AG04450 (cell line): Measurements from ENCODE around the gene GNAI2. TPM values are rescaled to one million over a fixed set of nuclear protein-coding genes. Genes with fewer than 3 reads are reported as not detected.

Experiments used
- CTCF ChIA-PET: fragments of 300-600, 350-600 bp; formaldehyde crosslinking; extraction: SDS; loops from one replicate; lab custom pipeline; 2022; ENCODE audit warnings: antibody characterized with exemption, inconsistent platforms; lab: Charles Lee
- POLR2A ChIA-PET: fragments of 350-600 bp; formaldehyde crosslinking; extraction: SDS; loops from one replicate; lab custom pipeline; 2021; ENCODE audit warnings: antibody characterized with exemption, inconsistent platforms; lab: Yijun Ruan, JAX
- DNase-seq: peaks from one replicate; pipeline ENCODE4 v3.0.0-alpha.2; 2011; ENCODE audit warnings: low read depth, low spot score
- H3K27ac ChIP-seq: one replicate; pipeline ENCODE4 v1.5.1; 2012; ENCODE audit warnings: low read depth, low read length, control low read depth
- H3K27me3 ChIP-seq: one replicate; pipeline ENCODE4 v1.6.0; 2012; ENCODE audit warnings: low read length; ENCODE audit not compliant: control insufficient read depth, insufficient read depth
- H3K4me3 ChIP-seq: 2 replicates; pipeline ENCODE4 v1.5.1; 2011; ENCODE audit warnings: mild to moderate bottlenecking, low read depth, low read length, control low read depth
- H3K9me3 ChIP-seq: 2 replicates; pipeline ENCODE4 v1.5.1; 2012; ENCODE audit warnings: low read length; ENCODE audit not compliant: control insufficient read depth, insufficient read depth
- polyA plus RNA-seq: library from polyadenylated mRNA; depleted of rRNA; stranded (reverse); fragments of >200 nt; gene quantifications from 2 replicates; pipeline ENCODE4 v1.2.3, GENCODE V29; 2011
- TF ChIP-seq, protein P1 (sequence below): IDR thresholded peaks from 2 replicates; pipeline ENCODE4 v1.5.1; 2011; ENCODE audit warnings: low read depth, low read length, control low read depth, inconsistent platforms

Gene GNAI2
- polyA plus RNA-seq, 1 experiment: 603 TPM

DNA sequence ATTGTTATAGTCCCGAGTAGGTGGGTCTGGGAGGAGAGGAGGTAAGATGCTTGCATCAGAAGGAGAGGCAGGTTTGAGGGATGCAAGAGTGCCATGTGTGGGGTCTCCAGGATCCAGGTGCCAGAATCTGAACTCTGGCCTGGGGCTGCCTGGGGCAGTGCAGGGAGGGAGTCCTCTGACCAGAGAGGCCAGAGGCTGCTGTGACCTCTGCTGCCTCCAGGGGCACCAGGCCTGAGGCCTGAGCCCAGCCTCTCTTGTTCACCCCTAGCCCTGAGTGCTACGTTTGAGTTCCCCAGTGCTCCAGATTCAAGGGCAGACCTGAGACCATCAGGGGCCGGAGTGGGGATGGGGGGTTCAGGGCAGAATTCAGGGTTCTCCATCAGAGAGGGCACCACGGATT, 23.5 kb upstream of the GNAI2 start:
- Histone ChIP-seq H3K27ac (no peak overlapping the region), H3K9me3 (no peaks in the 10 kb centered on the region), H3K4me3 (no peak overlapping the region), H3K27me3 (peaks cover 16% of the 10 kb centered on the region)
- TF ChIP-seq, protein P1, sequence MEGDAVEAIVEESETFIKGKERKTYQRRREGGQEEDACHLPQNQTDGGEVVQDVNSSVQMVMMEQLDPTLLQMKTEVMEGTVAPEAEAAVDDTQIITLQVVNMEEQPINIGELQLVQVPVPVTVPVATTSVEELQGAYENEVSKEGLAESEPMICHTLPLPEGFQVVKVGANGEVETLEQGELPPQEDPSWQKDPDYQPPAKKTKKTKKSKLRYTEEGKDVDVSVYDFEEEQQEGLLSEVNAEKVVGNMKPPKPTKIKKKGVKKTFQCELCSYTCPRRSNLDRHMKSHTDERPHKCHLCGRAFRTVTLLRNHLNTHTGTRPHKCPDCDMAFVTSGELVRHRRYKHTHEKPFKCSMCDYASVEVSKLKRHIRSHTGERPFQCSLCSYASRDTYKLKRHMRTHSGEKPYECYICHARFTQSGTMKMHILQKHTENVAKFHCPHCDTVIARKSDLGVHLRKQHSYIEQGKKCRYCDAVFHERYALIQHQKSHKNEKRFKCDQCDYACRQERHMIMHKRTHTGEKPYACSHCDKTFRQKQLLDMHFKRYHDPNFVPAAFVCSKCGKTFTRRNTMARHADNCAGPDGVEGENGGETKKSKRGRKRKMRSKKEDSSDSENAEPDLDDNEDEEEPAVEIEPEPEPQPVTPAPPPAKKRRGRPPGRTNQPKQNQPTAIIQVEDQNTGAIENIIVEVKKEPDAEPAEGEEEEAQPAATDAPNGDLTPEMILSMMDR: no peak
- ChIA-PET POLR2A (no interaction called here), CTCF (interaction anchor here (0.9 to 6.8 kb wide), 5 partner anchors 13 to 48 kb away, joined by 3 to 46 read pairs (median 9); no protein-coding TSS in a partner anchor)
- DNase-seq: no peak

DNA sequence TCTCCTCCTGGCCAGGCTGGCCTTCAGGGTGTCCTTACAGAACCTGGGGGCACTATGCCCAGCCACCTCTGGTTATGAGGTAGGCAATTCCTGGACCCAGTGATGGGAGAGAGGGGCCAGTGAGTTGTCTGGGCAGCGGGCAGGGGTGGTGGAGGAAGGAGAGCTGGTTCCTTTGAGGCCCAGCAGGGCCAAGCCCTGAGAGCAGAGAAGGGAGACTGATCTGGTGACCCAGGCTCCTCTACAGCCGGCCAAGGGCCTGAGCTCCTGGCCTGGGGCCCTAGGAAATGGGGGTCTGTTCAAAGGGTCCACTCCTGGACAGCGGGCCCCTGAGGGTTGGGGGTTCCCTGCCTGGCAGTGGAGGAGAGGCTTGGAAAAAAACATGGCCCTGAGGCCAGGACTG, 23.0 kb upstream of the GNAI2 start:
- peaks cover 15% of the 10 kb centered on the region for H3K27me3 ChIP-seq
- ChIA-PET POLR2A (no interaction called here), CTCF (interaction anchor here (2.0 to 6.8 kb wide), 3 partner anchors 12 to 18 kb away, joined by 9 to 46 read pairs (median 14); no protein-coding TSS in a partner anchor)
- TF ChIP-seq, protein P1: no peak
- H3K4me3 ChIP-seq: no peak overlapping the region
- H3K27ac ChIP-seq: no peak overlapping the region
- DNase-seq: no peak
- H3K9me3 ChIP-seq: no peaks in the 10 kb centered on the region

DNA sequence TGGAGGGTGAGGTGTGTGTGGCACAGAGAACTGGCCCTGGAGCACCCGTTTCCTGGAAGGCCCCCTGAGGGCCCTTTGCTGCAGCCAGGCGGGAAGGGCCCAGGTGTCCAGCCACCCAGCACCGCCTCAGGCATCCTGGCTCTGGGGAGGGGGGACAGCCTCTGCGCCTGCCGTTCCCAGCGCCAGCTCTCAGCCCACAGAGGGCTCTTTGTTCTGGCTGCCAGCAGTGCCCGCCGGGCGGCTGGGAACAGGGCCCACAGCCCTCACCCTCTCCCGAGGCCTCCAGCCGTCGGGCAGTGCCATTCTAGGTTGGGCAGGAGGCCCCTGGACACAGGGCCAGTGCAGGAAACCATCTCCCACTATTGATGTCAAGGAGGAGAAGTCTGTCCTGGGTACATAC, 22.6 kb upstream of the GNAI2 start:
- TF ChIP-seq, protein P1: no peak
- ChIA-PET POLR2A (no interaction called here), CTCF (interaction anchor here (2.0 to 6.8 kb wide), 3 partner anchors 12 to 18 kb away, joined by 9 to 46 read pairs (median 14); no protein-coding TSS in a partner anchor)
- DNase-seq: no peak
- H3K4me3 ChIP-seq: no peak overlapping the region
- no peaks in the 10 kb centered on the region for H3K9me3 ChIP-seq
- no peak overlapping the region for H3K27ac ChIP-seq
- peaks cover 17% of the 10 kb centered on the region for H3K27me3 ChIP-seq

DNA sequence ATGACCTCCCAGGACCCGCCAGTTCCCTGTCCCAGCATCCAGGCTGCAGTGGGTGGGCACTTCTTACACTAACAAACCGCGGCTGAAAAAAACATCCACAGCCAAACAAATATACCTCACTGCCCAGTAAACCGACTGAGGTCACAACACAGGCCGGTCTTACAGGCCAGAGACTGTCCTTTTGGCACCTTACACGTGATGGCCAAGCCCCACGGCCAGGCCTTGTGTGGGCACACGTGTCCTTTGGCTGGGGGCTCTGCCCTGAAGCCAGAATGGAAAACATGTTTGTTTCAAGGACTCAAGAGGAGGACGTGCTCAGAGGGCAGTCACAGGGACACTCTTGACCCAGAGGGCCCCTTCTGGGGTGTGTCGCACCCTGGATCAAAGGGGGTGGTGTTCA, 21.2 kb upstream of the GNAI2 start:
- peaks cover 15% of the 10 kb centered on the region for H3K27me3 ChIP-seq
- H3K9me3 ChIP-seq: no peaks in the 10 kb centered on the region
- TF ChIP-seq, protein P1: no peak
- no peak overlapping the region for H3K4me3 ChIP-seq
- ChIA-PET CTCF (interaction anchor here (1.9 to 15.6 kb wide), 3 partner anchors 11 to 23 kb away, joined by 5 to 324 read pairs (median 10); partner anchors contain the start of gene GNAT1), POLR2A (no interaction called here)
- no peak overlapping the region for H3K27ac ChIP-seq
- DNase-seq: no peak

DNA sequence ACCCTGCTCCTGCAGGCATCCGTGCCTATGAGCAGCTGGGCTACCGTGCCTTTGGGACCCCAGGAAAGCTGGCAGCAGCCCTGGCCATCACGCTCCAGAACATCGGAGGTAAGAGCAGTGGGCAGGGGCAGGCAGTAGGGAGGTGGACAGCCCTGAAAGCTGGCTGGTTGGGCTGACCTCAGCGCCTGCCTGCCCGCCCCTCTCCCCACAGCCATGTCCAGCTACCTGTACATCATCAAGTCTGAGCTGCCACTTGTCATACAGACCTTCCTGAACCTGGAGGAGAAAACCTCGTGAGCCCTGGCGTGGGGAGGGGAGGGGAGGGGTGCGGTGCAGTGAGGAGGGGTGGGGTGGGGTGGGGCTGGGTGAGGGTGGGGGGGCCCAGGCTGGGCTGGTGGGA, 20.5 kb upstream of the GNAI2 start:
- Histone ChIP-seq H3K27ac (no peak overlapping the region), H3K27me3 (peaks cover 15% of the 10 kb centered on the region), H3K4me3 (no peak overlapping the region), H3K9me3 (no peaks in the 10 kb centered on the region)
- no peak for DNase-seq
- CTCF ChIA-PET: interaction anchor here (1.9 to 15.6 kb wide), 3 partner anchors 10 to 23 kb away, joined by 5 to 324 read pairs (median 10); partner anchors contain the start of gene GNAT1
- TF ChIP-seq, protein P1: no peak
- POLR2A ChIA-PET: interaction anchor here (0.5 kb wide), 1 partner anchor 22 kb away, joined by 3 read pairs; no protein-coding TSS in a partner anchor
